Caki2 (cell line): Measurements from ENCODE around the gene HMG20A. TPM values are rescaled to one million over a fixed set of nuclear protein-coding genes. Genes with fewer than 3 reads are reported as not detected.

Experiments
- DNase-seq: peaks from one replicate; pipeline ENCODE4 v3.0.0-alpha.2; 2015; ENCODE audit warnings: low read depth
- in situ Hi-C: cut with HindIII; loops from 2 replicates; pipeline ENCODE4 v1.10.0; 2016; ENCODE audit warnings: low sequenced_read_pairs, low pct_unique_long_range_greater_than_20kb, mixed read lengths
- total RNA-seq: library from RNA; depleted of rRNA; stranded (reverse); fragments of >200 nt; shearing (Covaris generic); gene quantifications from 2 replicates; pipeline ENCODE4 v1.2.3, GENCODE V29; 2014; ENCODE audit warnings: low replicate concordance

The HMG20A gene
- total RNA-seq, 1 experiment from 2014 or later: 9.1 TPM

GRCh38 chr15:77486542-77487468 is 66.1 kb downstream of the HMG20A start:
- no peak for DNase-seq
- in situ Hi-C loops: no loop called here

- DNase-seq: no peak
- in situ Hi-C loops: no loop called here
These were observed 66.8 kb downstream of the HMG20A start for GRCh38 chr15:77487469-77487842.

GRCh38 chr15:77487888-77488287 is 67.2 kb downstream of the HMG20A start:
- in situ Hi-C loops: no loop called here

GRCh38 chr15:77489647-77490046 is 69.0 kb downstream of the HMG20A start:
- in situ Hi-C loops: no loop called here
- no peak for DNase-seq

More at GRCh38 chr15:77487888-77488287, 67.2 kb downstream of the HMG20A start:
- no peak for DNase-seq

- DNase-seq: no peak
- in situ Hi-C loops: no loop called here
These were observed 72.7 kb downstream of the HMG20A start for GRCh38 chr15:77493324-77493907.

- in situ Hi-C loops: no loop called here
These were observed 73.6 kb downstream of the HMG20A start for GRCh38 chr15:77494073-77494867.

GRCh38 chr15:77494964-77495363 is 74.3 kb downstream of the HMG20A start:
- DNase-seq: no peak
- in situ Hi-C loops: no loop called here

More at GRCh38 chr15:77494073-77494867, 73.6 kb downstream of the HMG20A start:
- no peak for DNase-seq

- in situ Hi-C loops: no loop called here
- no peak for DNase-seq
These were observed 75.3 kb downstream of the HMG20A start for GRCh38 chr15:77495838-77496596.

- peak; percentile 27 for DNase-seq
- in situ Hi-C loops: no loop called here
These were observed 76.0 kb downstream of the HMG20A start for GRCh38 chr15:77496715-77497109.

- no peak for DNase-seq
- in situ Hi-C loops: no loop called here
These were observed 76.5 kb downstream of the HMG20A start for GRCh38 chr15:77497110-77497737.

GRCh38 chr15:77497942-77498361 is 77.3 kb downstream of the HMG20A start:
- in situ Hi-C loops: no loop called here
- no peak for DNase-seq

GRCh38 chr15:77499087-77499760 is 78.5 kb downstream of the HMG20A start:
- DNase-seq: no peak
- in situ Hi-C loops: no loop called here

- in situ Hi-C loops: no loop called here
These were observed 80.3 kb downstream of the HMG20A start for GRCh38 chr15:77500989-77501388.

GRCh38 chr15:77502379-77503095 is 81.8 kb downstream of the HMG20A start:
- in situ Hi-C loops: no loop called here
- DNase-seq: no peak

More at GRCh38 chr15:77500989-77501388, 80.3 kb downstream of the HMG20A start:
- no peak for DNase-seq

- no peak for DNase-seq
- in situ Hi-C loops: no loop called here
These were observed 82.6 kb downstream of the HMG20A start for GRCh38 chr15:77503240-77503639.

- DNase-seq: no peak
- in situ Hi-C loops: no loop called here
These were observed 83.1 kb downstream of the HMG20A start for GRCh38 chr15:77503764-77504163.

GRCh38 chr15:77504306-77504705 is 83.6 kb downstream of the HMG20A start:
- no peak for DNase-seq
- in situ Hi-C loops: no loop called here
